ENCODE data around the gene BAIAP2. TPM values are rescaled to one million over a fixed set of nuclear protein-coding genes. Genes with fewer than 3 reads are reported as not detected.

The BAIAP2 gene
- total RNA-seq, 2 experiments from 2014 or later, result 5.9 to 6.3 TPM

- H3K27me3 Mint-ChIP-seq, result peaks cover 9% of the 10 kb centered on the region
- ATAC-seq, result no peak
- intact Hi-C loops (cut with micrococcal nuclease), result loop anchor here (5.0 kb wide), 1 partner anchor 76 kb away; no protein-coding TSS in a partner anchor
- CTCF ChIA-PET, result interaction anchor here (1.1 to 4.8 kb wide), 2 partner anchors 11 to 77 kb away, joined by 5 to 55 read pairs; no protein-coding TSS in a partner anchor
- DNase-seq, result no peak
- POLR2A ChIA-PET, result interaction anchor here (0.6 to 0.8 kb wide), 2 partner anchors 68 to 92 kb away, joined by 3 read pairs; no protein-coding TSS in a partner anchor
- no peak overlapping the region for H3K27ac Mint-ChIP-seq
- peaks cover 18% of the 10 kb centered on the region for H3K4me1 Mint-ChIP-seq (ENCODE audit: low read depth)
- no peak overlapping the region for H3K4me3 Mint-ChIP-seq
- H3K9me3 Mint-ChIP-seq, result peaks cover 4% of the 10 kb centered on the region
- TF ChIP-seq CTCF (IDR thresholded peaks at IDR 0.05), result no peak
- no peaks in the 10 kb centered on the region for H3K36me3 Mint-ChIP-seq (ENCODE audit: low read depth)
These were observed 8.5 kb upstream of the BAIAP2 start for GRCh38 chr17:81026266-81027036.

GRCh38 chr17:81027038-81027437, 7.9 kb upstream of the BAIAP2 start:
- ATAC-seq (no peak), DNase-seq (no peak)
- peaks cover 4% of the 10 kb centered on the region for H3K9me3 Mint-ChIP-seq
- intact Hi-C loops (cut with micrococcal nuclease), result loop anchor here (5.0 kb wide), 1 partner anchor 75 kb away; no protein-coding TSS in a partner anchor
- ChIA-PET CTCF (interaction anchor here (0.8 kb wide), 1 partner anchor 75 kb away, joined by 3 read pairs; no protein-coding TSS in a partner anchor), POLR2A (interaction anchor here (0.8 kb wide), 1 partner anchor 92 kb away, joined by 3 read pairs; no protein-coding TSS in a partner anchor)
- peaks cover 9% of the 10 kb centered on the region for H3K27me3 Mint-ChIP-seq
- peaks cover 17% of the 10 kb centered on the region for H3K4me1 Mint-ChIP-seq (ENCODE audit: low read depth)
- TF ChIP-seq CTCF (IDR thresholded peaks at IDR 0.05), result no peak
- no peaks in the 10 kb centered on the region for H3K36me3 Mint-ChIP-seq (ENCODE audit: low read depth)
- H3K27ac Mint-ChIP-seq, result no peak overlapping the region
- H3K4me3 Mint-ChIP-seq, result no peak overlapping the region

DNA sequence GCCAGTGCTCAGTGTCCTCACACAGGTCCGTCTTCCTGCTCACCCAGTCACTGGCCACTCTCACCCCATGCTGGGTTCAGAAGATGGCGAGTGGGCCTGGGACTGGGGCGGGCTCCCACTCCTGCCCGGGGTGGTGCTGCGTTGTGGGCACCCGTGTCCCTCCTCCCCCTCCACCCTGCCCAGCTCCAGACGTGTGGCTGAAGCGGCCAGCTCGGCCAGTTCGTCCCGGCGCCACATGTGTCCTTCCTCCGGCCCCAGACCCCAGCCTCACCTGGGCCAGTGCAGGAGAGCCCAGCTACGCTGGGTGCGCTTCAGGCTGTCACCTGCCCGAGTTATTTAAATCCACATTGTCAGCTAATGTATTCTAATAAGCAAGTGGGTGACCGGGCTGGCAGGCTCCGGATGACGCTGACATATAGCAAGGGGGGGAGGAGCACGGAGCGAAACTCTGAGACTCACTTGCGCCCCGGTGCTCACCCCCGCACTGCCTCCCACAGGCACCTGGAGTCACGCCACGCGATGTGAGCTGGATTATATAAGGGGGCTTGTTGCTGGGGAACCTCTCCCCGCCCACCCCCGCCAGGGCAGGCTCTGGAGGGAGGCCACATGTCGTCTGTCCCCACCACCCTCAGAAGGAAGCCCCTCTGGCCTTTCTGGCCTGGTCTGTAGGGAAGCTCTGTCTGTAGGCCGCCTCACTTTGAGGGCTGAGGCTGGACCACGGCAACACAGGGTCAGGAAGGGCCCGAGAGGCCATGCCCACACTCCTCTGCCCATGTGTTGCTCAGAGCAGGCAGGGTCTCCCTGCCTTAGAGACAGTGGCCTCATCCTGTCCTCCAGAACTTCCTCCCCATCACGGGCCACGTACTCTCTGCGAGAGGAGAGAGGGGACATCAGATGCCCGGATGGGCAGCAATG, 7.1 kb upstream of the BAIAP2 start:
- no peaks in the 10 kb centered on the region for H3K36me3 Mint-ChIP-seq (ENCODE audit: low read depth)
- peaks cover 9% of the 10 kb centered on the region for H3K27me3 Mint-ChIP-seq
- H3K4me3 Mint-ChIP-seq, result no peak overlapping the region
- intact Hi-C loops (cut with micrococcal nuclease), result loop anchor here (5.0 kb wide), 1 partner anchor 74 kb away; no protein-coding TSS in a partner anchor
- POLR2A ChIA-PET, result interaction anchor here (0.8 to 1.6 kb wide), 2 partner anchors 78 to 91 kb away, joined by 3 to 4 read pairs; no protein-coding TSS in a partner anchor
- H3K9me3 Mint-ChIP-seq, result peaks cover 4% of the 10 kb centered on the region
- TF ChIP-seq CTCF (IDR thresholded peaks at IDR 0.05), result no peak
- no peak overlapping the region for H3K27ac Mint-ChIP-seq
- CTCF ChIA-PET, result interaction anchor here (0.8 to 1.3 kb wide), 2 partner anchors 74 to 75 kb away, joined by 3 to 5 read pairs; no protein-coding TSS in a partner anchor
- peaks cover 13% of the 10 kb centered on the region for H3K4me1 Mint-ChIP-seq (ENCODE audit: low read depth)
- peak; percentile 53 for ATAC-seq
- DNase-seq, result peak; percentile 67

GRCh38 chr17:81028506-81028858, 6.5 kb upstream of the BAIAP2 start:
- Mint-ChIP-seq H3K9me3 (peaks cover 4% of the 10 kb centered on the region), H3K27me3 (peaks cover 12% of the 10 kb centered on the region), H3K4me3 (no peak overlapping the region), H3K36me3 (ENCODE audit: low read depth) (no peaks in the 10 kb centered on the region), H3K27ac (no peak overlapping the region), H3K4me1 (ENCODE audit: low read depth) (peaks cover 12% of the 10 kb centered on the region)
- TF ChIP-seq CTCF (IDR thresholded peaks at IDR 0.05), result no peak
- POLR2A ChIA-PET, result interaction anchor here (1.6 kb wide), 1 partner anchor 77 kb away, joined by 4 read pairs; no protein-coding TSS in a partner anchor
- CTCF ChIA-PET, result interaction anchor here (1.3 kb wide), 1 partner anchor 74 kb away, joined by 5 read pairs; no protein-coding TSS in a partner anchor
- DNase-seq (no peak), ATAC-seq (no peak)
- intact Hi-C loops (cut with micrococcal nuclease), result loop anchor here (5.0 kb wide), 1 partner anchor 74 kb away; no protein-coding TSS in a partner anchor

All from activated CD8-positive, alpha-beta T cell treated with anti-CD3 and anti-CD28 coated beads for 36 hours (primary cell).